ENCODE data around the gene FTO.

FTO gene

DNA sequence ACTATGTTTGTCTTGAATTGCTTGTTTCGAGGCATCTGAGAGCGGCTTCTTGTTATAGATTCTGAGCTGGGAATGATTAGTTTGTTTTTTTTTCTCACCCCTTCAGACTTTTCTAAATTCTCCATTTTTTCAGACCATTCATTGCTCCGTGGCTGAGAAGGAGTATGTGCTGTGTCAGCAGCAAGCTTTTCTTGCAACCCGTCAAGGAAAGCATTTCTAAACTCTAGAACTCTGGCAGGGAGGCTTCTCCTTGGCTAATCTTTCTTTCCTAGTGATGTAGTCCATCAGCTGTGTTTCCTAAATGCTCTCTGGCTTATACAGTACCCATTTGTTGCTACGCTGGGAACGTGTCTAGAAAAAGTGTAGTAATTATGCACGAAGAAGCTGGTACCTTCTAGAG is 133.5 kb downstream of the FTO start:
- Histone ChIP-seq H2AFZ (ENCODE audit: low read length) (no peak overlapping the region), H3K9me3 (replicated peaks; ENCODE audit: insufficient read depth, low read length) (no peaks in the 10 kb centered on the region), H3F3A (ENCODE audit: insufficient read depth, low read length) (no peaks in the 10 kb centered on the region), H3K9me2 (replicated peaks; ENCODE audit: insufficient read depth, low read length) (no peaks in the 10 kb centered on the region), H3K4me2 (ENCODE audit: low read depth, low read length) (no peak overlapping the region), H3K9ac (ENCODE audit: low read length) (no peak overlapping the region), H4K20me1 (ENCODE audit: insufficient read depth, low read length) (no peaks in the 10 kb centered on the region), H3K27me3 (replicated peaks; ENCODE audit: insufficient read depth, low read length) (no peaks in the 10 kb centered on the region), H3K4me1 (ENCODE audit: low read length) (no peaks in the 10 kb centered on the region), H3K4me3 (ENCODE audit: low read length) (no peak overlapping the region), H3K36me3 (replicated peaks; ENCODE audit: insufficient read depth, low read length) (no peaks in the 10 kb centered on the region), H3K79me2 (ENCODE audit: low read length) (no peaks in the 10 kb centered on the region), H3K27ac (ENCODE audit: low read length) (no peak overlapping the region)
- DNase-seq = no peak
- TF ChIP-seq, protein P1, sequence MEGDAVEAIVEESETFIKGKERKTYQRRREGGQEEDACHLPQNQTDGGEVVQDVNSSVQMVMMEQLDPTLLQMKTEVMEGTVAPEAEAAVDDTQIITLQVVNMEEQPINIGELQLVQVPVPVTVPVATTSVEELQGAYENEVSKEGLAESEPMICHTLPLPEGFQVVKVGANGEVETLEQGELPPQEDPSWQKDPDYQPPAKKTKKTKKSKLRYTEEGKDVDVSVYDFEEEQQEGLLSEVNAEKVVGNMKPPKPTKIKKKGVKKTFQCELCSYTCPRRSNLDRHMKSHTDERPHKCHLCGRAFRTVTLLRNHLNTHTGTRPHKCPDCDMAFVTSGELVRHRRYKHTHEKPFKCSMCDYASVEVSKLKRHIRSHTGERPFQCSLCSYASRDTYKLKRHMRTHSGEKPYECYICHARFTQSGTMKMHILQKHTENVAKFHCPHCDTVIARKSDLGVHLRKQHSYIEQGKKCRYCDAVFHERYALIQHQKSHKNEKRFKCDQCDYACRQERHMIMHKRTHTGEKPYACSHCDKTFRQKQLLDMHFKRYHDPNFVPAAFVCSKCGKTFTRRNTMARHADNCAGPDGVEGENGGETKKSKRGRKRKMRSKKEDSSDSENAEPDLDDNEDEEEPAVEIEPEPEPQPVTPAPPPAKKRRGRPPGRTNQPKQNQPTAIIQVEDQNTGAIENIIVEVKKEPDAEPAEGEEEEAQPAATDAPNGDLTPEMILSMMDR (IDR thresholded peaks at IDR 0.05; ENCODE audit: low read length) = no peak
- TF ChIP-seq EZH2phosphoT487 (IDR thresholded peaks at IDR 0.05; ENCODE audit: low read length) (no peak), EZH2 (optimal IDR thresholded peaks at IDR 0.05; ENCODE audit: low read depth, low read length) (no peak)

DNA sequence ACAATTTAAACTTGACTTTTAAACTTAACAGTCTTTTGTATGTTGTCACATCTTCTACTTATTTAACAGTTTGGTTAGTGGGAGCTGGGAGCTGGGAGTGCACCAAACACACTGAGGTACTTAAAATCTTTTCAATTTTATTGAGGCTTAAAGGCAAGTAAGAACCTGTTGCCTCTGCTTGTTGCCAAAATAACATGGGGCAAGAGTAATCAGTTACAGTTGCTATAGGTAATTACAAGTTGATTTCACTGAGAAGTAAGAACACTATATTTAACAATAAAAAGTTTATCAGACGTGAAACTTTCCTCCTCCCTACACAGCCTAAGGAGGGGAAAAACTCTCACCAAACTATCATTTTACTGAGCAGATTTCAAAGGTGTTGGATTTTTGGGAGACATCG is 135.2 kb downstream of the FTO start:
- no peak overlapping the region for H3K9ac ChIP-seq (ENCODE audit: low read length)
- no peak overlapping the region for H3K27ac ChIP-seq (ENCODE audit: low read length)
- no peak for DNase-seq
- no peaks in the 10 kb centered on the region for H3K9me3 ChIP-seq (replicated peaks; ENCODE audit: insufficient read depth, low read length)
- H4K20me1 ChIP-seq (ENCODE audit: insufficient read depth, low read length) = no peaks in the 10 kb centered on the region
- H3F3A ChIP-seq (ENCODE audit: insufficient read depth, low read length) = no peaks in the 10 kb centered on the region
- no peaks in the 10 kb centered on the region for H3K79me2 ChIP-seq (ENCODE audit: low read length)
- no peaks in the 10 kb centered on the region for H3K27me3 ChIP-seq (replicated peaks; ENCODE audit: insufficient read depth, low read length)
- no peaks in the 10 kb centered on the region for H3K9me2 ChIP-seq (replicated peaks; ENCODE audit: insufficient read depth, low read length)
- no peaks in the 10 kb centered on the region for H3K36me3 ChIP-seq (replicated peaks; ENCODE audit: insufficient read depth, low read length)
- no peaks in the 10 kb centered on the region for H3K4me1 ChIP-seq (ENCODE audit: low read length)
- H3K4me3 ChIP-seq (ENCODE audit: low read length) = no peak overlapping the region
- no peak for TF ChIP-seq EZH2phosphoT487 (IDR thresholded peaks at IDR 0.05; ENCODE audit: low read length)
- TF ChIP-seq EZH2 (optimal IDR thresholded peaks at IDR 0.05; ENCODE audit: low read depth, low read length) = no peak
- TF ChIP-seq, protein P1 (IDR thresholded peaks at IDR 0.05; ENCODE audit: low read length) = no peak
- no peak overlapping the region for H3K4me2 ChIP-seq (ENCODE audit: low read depth, low read length)
- no peak overlapping the region for H2AFZ ChIP-seq (ENCODE audit: low read length)

DNA sequence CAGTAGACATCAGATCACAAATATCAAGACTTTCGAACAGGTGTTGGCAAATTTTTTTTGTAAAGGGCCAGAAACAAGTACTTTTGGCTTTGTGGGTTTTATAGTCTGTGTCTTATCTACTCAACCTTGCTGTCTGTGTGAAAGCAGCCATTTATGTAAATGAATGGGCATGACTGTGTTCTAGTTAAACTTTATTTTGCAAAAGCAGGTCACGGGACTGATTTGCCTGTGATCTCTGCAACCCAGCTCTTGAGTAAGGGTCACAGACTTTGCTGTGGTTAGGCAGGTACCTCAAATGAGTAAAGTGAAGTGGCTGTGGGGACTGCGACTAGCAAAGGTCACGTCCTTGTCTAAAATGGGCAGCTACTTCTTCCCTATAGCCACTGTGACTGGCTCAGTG is 136.5 kb downstream of the FTO start:
- H3K79me2 ChIP-seq (ENCODE audit: low read length) = no peaks in the 10 kb centered on the region
- no peaks in the 10 kb centered on the region for H3K4me1 ChIP-seq (ENCODE audit: low read length)
- H3F3A ChIP-seq (ENCODE audit: insufficient read depth, low read length) = no peaks in the 10 kb centered on the region
- H3K9me3 ChIP-seq (replicated peaks; ENCODE audit: insufficient read depth, low read length) = no peaks in the 10 kb centered on the region
- H3K36me3 ChIP-seq (replicated peaks; ENCODE audit: insufficient read depth, low read length) = no peaks in the 10 kb centered on the region
- H3K27me3 ChIP-seq (replicated peaks; ENCODE audit: insufficient read depth, low read length) = no peaks in the 10 kb centered on the region
- no peak overlapping the region for H3K4me3 ChIP-seq (ENCODE audit: low read length)
- no peaks in the 10 kb centered on the region for H3K9me2 ChIP-seq (replicated peaks; ENCODE audit: insufficient read depth, low read length)
- H3K27ac ChIP-seq (ENCODE audit: low read length) = no peak overlapping the region
- no peak overlapping the region for H3K4me2 ChIP-seq (ENCODE audit: low read depth, low read length)
- H3K9ac ChIP-seq (ENCODE audit: low read length) = no peak overlapping the region
- no peak overlapping the region for H2AFZ ChIP-seq (ENCODE audit: low read length)
- H4K20me1 ChIP-seq (ENCODE audit: insufficient read depth, low read length) = no peaks in the 10 kb centered on the region
- no peak for DNase-seq
- TF ChIP-seq, protein P1 (IDR thresholded peaks at IDR 0.05; ENCODE audit: low read length) = no peak
- no peak for TF ChIP-seq EZH2phosphoT487 (IDR thresholded peaks at IDR 0.05; ENCODE audit: low read length)
- TF ChIP-seq EZH2 (optimal IDR thresholded peaks at IDR 0.05; ENCODE audit: low read depth, low read length) = no peak
